Stimulated activated effector memory CD8-positive, alpha-beta T cell treated with anti-CD3 and anti-CD28 coated beads, Interleukin-12 subunit alpha, Interleukin-12 subunit beta, amount 100 ng/mL, for 72 hours (primary cell): Measurements from ENCODE around the gene LARP4B.
"Not testable (repeated sequence)": the region's sequence is repeated elsewhere in the genome, so short reads cannot be mapped to it uniquely, and the experiment has no call there.

Source experiments
- ATAC-seq: fragments of 150-1000 bp; cut with Tn5 transposase; 2 replicates; pipeline ENCODE4 v1.10.0; 2021
- DNase-seq, 2 donors: peaks; one replicate each; pipeline ENCODE4 v3.0.0; 2021 to 2022; ENCODE audit warnings: low spot score in 2 of 2
- H3K27ac Mint-ChIP-seq: one replicate; pipeline ENCODE4 v1.8.0; 2022; ENCODE audit warnings: mild to moderate bottlenecking, mixed read lengths
- H3K36me3 Mint-ChIP-seq: one replicate; pipeline ENCODE4 v1.8.0; 2022; ENCODE audit warnings: mild to moderate bottlenecking, mixed read lengths
- H3K4me1 Mint-ChIP-seq: one replicate; pipeline ENCODE4 v1.8.0; 2022; ENCODE audit warnings: mixed read lengths
- H3K4me3 Mint-ChIP-seq: one replicate; pipeline ENCODE4 v1.8.0; 2022; ENCODE audit warnings: mild to moderate bottlenecking, mixed read lengths
- H3K9me3 Mint-ChIP-seq: one replicate; pipeline ENCODE4 v1.8.0; 2022; ENCODE audit warnings: mixed read lengths

Gene LARP4B

GRCh38 chr10:777913-778479 is 153.5 kb downstream of the LARP4B start:
- no peak for ATAC-seq
- Mint-ChIP-seq H3K36me3 (no peaks in the 10 kb centered on the region), H3K4me3 (no peak overlapping the region), H3K4me1 (no peaks in the 10 kb centered on the region), H3K9me3 (no peaks in the 10 kb centered on the region), H3K27ac (no peak overlapping the region)
- no peak for DNase-seq

- Mint-ChIP-seq H3K9me3 (no peaks in the 10 kb centered on the region), H3K4me3 (no peak overlapping the region), H3K36me3 (no peaks in the 10 kb centered on the region), H3K4me1 (no peaks in the 10 kb centered on the region), H3K27ac (no peak overlapping the region)
- DNase-seq: no peak
- no peak for ATAC-seq
Observed at GRCh38 chr10:776772-777171, 154.7 kb downstream of the LARP4B start.

GRCh38 chr10:775245-776075 is 156.0 kb downstream of the LARP4B start:
- Mint-ChIP-seq H3K36me3 (no peaks in the 10 kb centered on the region), H3K4me1 (no peaks in the 10 kb centered on the region), H3K4me3 (no peak overlapping the region), H3K27ac (no peak overlapping the region), H3K9me3 (peaks cover 2% of the 10 kb centered on the region)
- DNase-seq (peak in 1 of 2 donors; percentile 36), ATAC-seq (no peak)

GRCh38 chr10:774661-775244 is 156.8 kb downstream of the LARP4B start:
- ATAC-seq (no peak), DNase-seq (no peak)
- Mint-ChIP-seq H3K4me1 (no peaks in the 10 kb centered on the region), H3K4me3 (no peak overlapping the region), H3K27ac (no peak overlapping the region), H3K9me3 (peaks cover 2% of the 10 kb centered on the region), H3K36me3 (no peaks in the 10 kb centered on the region)

- ATAC-seq: no peak
- Mint-ChIP-seq H3K9me3 (peaks cover 2% of the 10 kb centered on the region), H3K27ac (no peak overlapping the region)
Observed at GRCh38 chr10:774223-774622, 157.3 kb downstream of the LARP4B start.

GRCh38 chr10:773562-774161 is 157.8 kb downstream of the LARP4B start:
- Mint-ChIP-seq H3K9me3 (peaks cover 2% of the 10 kb centered on the region), H3K4me1 (no peaks in the 10 kb centered on the region), H3K27ac (no peak overlapping the region), H3K4me3 (no peak overlapping the region), H3K36me3 (no peaks in the 10 kb centered on the region)
- DNase-seq (no peak), ATAC-seq (no peak)

More at GRCh38 chr10:774223-774622, 157.3 kb downstream of the LARP4B start:
- no peaks in the 10 kb centered on the region for H3K4me1 Mint-ChIP-seq
- no peak overlapping the region for H3K4me3 Mint-ChIP-seq
- no peaks in the 10 kb centered on the region for H3K36me3 Mint-ChIP-seq
- no peak for DNase-seq

- DNase-seq (no peak), ATAC-seq (no peak)
- H3K4me1 Mint-ChIP-seq: no peaks in the 10 kb centered on the region
- no peak overlapping the region for H3K4me3 Mint-ChIP-seq
- no peak overlapping the region for H3K27ac Mint-ChIP-seq
- no peaks in the 10 kb centered on the region for H3K36me3 Mint-ChIP-seq
- peaks cover 6% of the 10 kb centered on the region for H3K9me3 Mint-ChIP-seq
Observed at GRCh38 chr10:772227-772637, 159.3 kb downstream of the LARP4B start.

GRCh38 chr10:771647-772046 is 159.9 kb downstream of the LARP4B start:
- peak overlapping the region; percentile 52 for H3K27ac Mint-ChIP-seq

GRCh38 chr10:770975-771374 is 160.5 kb downstream of the LARP4B start:
- Mint-ChIP-seq H3K4me1 (no peaks in the 10 kb centered on the region), H3K27ac (peak overlapping the region; percentile 52), H3K36me3 (no peaks in the 10 kb centered on the region), H3K9me3 (peaks cover 7% of the 10 kb centered on the region), H3K4me3 (no peak overlapping the region)
- ATAC-seq: no peak
- no peak for DNase-seq

More at GRCh38 chr10:771647-772046, 159.9 kb downstream of the LARP4B start:
- Mint-ChIP-seq H3K36me3 (no peaks in the 10 kb centered on the region), H3K9me3 (peaks cover 7% of the 10 kb centered on the region), H3K4me3 (no peak overlapping the region), H3K4me1 (no peaks in the 10 kb centered on the region)
- ATAC-seq (no peak), DNase-seq (no peak)

- not testable (repeated sequence) for H3K9me3 Mint-ChIP-seq, DNase-seq, ATAC-seq, H3K36me3 Mint-ChIP-seq, H3K27ac Mint-ChIP-seq, H3K4me3 Mint-ChIP-seq, H3K4me1 Mint-ChIP-seq
Observed at GRCh38 chr10:770048-770712, 161.3 kb downstream of the LARP4B start.

GRCh38 chr10:767794-768193 is 163.7 kb downstream of the LARP4B start:
- no peak for ATAC-seq
- Mint-ChIP-seq H3K36me3 (no peaks in the 10 kb centered on the region), H3K4me1 (no peaks in the 10 kb centered on the region), H3K27ac (no peak overlapping the region), H3K4me3 (no peak overlapping the region), H3K9me3 (peaks cover 9% of the 10 kb centered on the region)
- no peak for DNase-seq

GRCh38 chr10:767211-767610 is 164.3 kb downstream of the LARP4B start:
- Mint-ChIP-seq H3K9me3 (peaks cover 13% of the 10 kb centered on the region), H3K27ac (no peak overlapping the region), H3K36me3 (no peaks in the 10 kb centered on the region), H3K4me3 (no peak overlapping the region), H3K4me1 (no peaks in the 10 kb centered on the region)
- DNase-seq: no peak
- no peak for ATAC-seq

GRCh38 chr10:761376-761775 is 170.1 kb downstream of the LARP4B start:
- Mint-ChIP-seq H3K36me3 (no peaks in the 10 kb centered on the region), H3K27ac (no peak overlapping the region), H3K9me3 (peaks cover 23% of the 10 kb centered on the region), H3K4me1 (peaks cover 9% of the 10 kb centered on the region), H3K4me3 (no peak overlapping the region)
- DNase-seq: no peak
- no peak for ATAC-seq

GRCh38 chr10:760622-761021 is 170.9 kb downstream of the LARP4B start:
- Mint-ChIP-seq H3K4me3 (no peak overlapping the region), H3K27ac (no peak overlapping the region), H3K4me1 (peaks cover 9% of the 10 kb centered on the region), H3K36me3 (no peaks in the 10 kb centered on the region), H3K9me3 (peaks cover 24% of the 10 kb centered on the region)
- ATAC-seq (no peak), DNase-seq (no peak)

- H3K4me1 Mint-ChIP-seq: peaks cover 9% of the 10 kb centered on the region
- H3K9me3 Mint-ChIP-seq: peaks cover 27% of the 10 kb centered on the region
- H3K27ac Mint-ChIP-seq: no peak overlapping the region
- ATAC-seq: no peak
- H3K4me3 Mint-ChIP-seq: no peak overlapping the region
- no peaks in the 10 kb centered on the region for H3K36me3 Mint-ChIP-seq
- DNase-seq: no peak
Observed at GRCh38 chr10:759898-760477, 171.5 kb downstream of the LARP4B start.
